T-helper 9 cell (primary cell): Measurements from ENCODE around the gene ZNF532.

Experiments
- DNase-seq: peaks from one replicate; pipeline ENCODE4 v3.0.0-alpha.2; 2020

The ZNF532 gene

DNA sequence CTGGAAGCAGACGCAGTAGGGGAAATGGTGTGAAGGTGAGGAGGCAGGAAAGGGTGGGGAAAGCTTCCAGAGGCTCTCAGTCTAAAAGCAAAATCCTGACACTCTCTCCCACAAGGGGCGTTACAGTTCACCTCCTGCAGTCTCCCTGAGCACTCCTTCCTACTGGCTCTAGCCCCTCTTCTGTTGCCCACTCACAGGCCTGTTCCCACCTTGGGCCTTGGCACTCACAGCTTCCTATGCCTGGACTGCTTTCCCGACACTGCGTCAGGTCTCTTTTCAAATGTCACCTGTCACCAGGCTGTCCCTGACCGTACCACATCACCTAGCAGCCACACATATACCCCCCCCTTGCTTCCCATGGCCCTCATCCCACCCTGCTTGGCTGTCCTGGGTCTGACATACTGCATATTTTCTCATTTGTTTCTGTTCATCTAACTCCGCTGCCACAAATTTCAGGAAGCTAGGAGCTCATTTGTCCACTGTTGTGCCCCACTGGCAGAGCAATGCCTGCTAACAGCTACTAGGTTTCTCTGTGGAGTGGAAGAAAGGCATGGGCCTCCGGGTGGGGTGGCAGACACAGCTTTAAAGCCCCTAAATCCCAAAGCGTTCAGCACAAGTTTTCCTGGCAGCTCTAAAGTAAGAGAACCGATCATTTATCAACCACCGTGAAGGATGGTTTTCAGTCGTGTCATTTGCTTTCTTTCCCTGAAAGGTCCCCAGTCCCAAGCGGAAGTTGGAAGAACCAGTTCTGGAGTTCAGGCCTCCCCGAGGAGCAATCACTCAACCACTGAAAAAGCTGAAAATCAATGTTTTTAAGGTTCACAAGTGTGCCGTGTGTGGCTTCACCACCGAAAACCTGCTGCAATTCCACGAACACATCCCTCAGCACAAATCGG, 118.8 kb downstream of the ZNF532 start:
- DNase-seq, result no peak

DNA sequence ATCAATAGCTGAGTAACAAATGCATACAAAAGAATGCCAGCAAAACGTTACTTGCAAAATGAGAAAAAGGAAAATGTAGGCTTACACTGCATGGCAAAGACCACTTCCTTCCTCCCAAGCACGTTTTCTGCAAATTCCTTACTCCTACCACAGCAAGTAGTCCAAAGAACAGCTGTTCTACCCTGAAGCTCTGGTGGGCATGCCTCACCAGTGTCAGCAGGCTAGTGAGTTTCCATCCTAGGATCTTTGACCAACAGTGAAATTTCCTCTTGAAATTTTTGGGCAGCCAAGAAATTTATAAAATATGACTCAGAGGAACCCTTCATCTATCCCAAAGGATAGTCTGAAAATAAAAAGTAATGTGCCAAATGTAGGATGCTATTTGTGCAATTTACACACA, 123.9 kb downstream of the ZNF532 start:
- no peak for DNase-seq

DNA sequence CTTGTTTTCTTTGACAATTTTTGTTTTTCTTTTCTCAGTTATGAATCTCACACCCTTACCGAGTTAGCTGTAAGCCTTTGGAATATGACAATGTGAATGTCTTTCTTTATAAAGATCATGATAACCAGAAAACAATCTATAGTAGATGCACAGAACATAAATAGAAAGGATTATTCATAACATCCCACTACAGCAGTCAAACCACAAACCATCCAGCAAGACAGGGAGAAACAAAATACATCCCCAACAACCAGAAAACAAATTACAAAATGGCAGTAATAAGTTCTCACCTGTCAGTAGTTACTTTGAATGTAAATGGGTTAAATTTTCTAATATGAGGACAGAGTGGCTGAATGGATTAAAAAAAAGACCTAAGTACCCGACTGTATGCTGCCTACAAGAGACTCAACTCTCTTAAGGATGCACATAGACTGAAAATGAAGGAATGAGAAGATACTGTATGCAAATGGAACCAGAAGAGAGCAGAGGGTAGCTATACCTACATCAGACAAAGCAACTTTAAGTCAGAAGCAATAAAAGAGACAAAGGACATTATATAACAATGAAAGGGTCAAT, 124.6 kb downstream of the ZNF532 start:
- DNase-seq, result no peak

DNA sequence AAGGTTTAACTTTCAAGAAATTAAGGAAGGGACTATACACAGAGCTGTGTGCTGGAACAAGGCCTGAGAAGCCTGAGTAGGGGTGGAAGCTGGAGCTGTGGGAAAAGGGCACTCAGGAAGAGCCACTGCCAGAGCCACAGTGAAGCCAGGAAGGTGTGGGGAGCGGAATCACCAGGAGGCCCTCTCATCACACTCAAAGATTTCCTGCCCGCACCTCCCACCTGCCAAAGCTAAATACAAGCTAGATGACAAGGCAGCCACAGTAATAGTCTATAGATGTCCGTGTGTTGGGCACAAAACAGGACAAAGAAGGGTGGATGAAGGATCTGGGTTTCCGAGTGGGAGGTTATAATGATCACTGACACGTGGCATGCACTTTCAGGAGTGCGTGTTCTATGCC, 126.0 kb downstream of the ZNF532 start:
- no peak for DNase-seq

DNA sequence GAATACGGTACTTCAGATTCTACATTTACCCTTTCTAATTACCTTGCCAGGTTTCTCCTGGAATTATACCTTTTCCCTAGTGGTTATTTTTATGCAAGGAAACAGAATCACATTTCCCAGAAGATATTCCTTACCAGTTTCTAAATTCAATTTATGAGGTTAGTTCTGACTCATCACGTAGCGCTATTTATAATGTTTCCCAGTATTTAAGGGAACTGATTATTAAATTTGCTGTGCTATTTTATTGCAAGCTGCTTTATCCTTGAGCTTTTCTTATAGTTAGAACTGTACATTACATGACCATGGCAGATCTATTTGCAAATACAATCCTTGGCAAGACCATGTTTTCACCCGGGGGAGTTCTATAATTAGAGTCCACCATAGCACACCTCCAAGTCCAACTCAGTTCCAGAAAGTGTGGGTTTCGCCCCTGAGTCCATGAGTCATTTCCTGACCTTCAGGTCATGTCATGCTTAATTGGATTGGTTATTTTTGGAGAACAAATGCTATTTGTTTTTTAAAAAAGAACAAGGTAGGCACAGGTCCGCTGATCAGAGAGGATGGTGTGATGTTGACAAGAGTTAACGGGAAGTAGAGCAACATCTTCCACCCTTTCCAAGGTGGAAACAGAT, 126.6 kb downstream of the ZNF532 start:
- DNase-seq, result no peak

DNA sequence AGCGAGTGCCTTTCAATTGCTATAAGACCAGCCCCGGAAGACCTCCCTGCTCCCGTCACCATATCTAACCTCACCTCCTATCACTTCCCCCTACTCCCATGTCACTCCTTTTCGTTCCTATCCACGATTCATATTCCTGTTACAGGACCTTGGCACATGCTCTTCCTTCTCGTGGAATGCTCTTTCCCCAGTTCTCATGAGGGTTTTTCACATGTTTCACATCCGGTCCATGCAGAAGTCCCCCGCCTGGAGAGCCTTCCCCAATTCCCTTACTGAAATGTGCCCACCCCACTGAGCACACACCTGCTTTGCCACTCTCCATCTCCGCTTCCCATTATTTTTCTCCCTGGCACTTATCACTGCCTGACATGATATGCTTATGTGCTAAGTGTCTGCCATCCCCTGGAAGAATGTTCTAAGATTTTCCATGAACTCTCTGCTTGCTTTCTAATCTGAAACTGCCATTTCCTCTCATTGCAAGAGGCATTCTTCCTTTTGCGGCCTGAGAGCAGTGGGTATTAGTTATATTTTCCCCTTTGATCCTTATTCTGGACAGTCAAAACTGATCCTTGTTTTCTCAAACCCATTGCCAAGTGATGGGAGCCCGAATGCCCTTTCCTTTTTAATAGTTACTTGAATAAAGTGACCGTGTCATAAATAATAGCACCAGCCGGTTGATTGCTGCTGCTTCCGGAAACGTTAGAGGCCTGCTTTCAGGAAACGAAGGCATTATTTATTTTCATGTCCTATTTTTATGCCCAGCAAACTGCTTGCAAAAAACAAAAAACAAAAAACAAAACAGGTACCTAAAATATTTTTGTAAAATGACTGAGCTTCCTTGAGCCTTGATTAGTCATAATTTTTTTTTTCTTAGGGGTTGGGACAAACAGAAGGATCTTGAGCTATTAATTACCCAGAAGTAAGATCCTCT, 127.9 kb downstream of the ZNF532 start:
- DNase-seq, result no peak

DNA sequence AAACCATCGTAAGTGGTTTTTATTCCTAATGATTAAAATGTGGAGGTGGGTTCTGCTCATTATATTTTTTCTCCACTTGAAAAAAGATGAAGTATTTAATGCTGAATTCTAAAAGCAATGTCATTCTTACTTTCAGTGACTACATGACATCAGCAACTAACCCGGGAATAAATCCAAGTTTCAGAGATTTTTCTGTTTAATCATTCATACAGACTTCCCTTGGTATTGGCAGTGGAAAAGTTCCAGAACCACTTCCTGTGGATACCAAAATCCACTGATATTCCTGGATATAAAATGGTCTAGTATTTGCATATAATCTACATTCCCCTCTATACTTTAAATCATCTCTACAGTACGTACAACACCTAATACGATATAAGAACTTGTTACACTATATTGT, 128.6 kb downstream of the ZNF532 start:
- DNase-seq, result no peak

DNA sequence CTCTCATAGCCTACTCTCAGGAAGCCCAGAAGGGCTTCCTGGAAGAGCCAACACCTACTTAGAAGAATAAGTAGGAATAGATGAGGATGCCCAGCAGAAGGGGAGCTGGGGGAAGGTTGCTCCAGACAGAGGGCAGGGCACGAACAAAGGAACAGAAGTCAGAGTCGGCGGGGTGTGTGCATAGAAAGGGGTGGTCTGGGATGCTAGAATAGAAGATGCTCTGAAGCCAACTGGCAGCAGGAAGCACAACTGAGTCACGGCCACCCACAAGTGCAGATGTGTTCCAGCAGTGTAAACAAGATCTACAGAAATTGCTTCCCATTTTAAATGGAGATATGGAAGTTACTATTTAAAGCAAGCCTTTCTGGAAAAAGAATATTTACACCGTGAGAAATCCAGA, 131.0 kb downstream of the ZNF532 start:
- no peak for DNase-seq

DNA sequence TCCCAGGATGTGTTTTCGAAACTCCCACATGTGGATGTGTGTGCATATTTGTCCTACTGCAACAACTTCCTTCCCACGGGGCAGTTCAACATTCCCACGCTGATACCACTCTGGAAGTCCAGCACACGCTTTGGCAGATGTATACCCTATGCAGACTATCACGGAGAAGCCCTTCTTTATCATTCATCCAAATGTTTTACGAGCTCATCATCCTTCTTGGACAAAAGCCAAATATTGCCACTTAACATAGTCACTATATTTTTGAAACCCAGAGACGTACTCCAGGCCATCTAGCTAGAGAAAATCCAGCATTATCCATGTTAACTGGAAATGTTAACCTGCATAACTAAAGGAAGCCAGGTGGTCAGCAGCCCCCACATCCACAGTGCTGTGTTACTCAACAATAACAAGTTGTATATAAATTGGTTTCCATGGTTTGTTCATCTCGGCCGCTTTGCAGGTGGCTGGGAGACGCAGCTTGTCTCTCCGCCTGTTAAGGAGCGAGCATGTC, 131.5 kb downstream of the ZNF532 start:
- DNase-seq, result no peak

DNA sequence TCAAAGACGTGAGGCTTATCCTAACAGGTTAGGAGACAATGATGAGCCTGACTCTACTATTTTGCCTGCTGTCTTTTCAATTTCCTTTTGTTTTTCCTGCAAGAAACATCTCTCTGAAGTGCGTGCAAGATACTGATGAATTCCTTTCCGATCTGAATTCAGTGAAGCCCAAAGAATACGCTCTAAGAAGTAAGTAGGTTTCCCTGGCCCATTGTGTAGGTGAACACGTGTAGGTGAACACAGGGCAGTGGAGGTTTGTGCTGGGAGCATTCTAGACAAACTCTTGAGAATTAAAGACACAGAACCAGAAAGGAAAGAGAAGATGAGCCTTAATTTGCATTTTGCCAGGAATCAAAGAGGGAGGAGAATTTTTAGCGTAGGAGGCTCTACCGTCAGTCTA, 132.0 kb downstream of the ZNF532 start:
- DNase-seq, result no peak

DNA sequence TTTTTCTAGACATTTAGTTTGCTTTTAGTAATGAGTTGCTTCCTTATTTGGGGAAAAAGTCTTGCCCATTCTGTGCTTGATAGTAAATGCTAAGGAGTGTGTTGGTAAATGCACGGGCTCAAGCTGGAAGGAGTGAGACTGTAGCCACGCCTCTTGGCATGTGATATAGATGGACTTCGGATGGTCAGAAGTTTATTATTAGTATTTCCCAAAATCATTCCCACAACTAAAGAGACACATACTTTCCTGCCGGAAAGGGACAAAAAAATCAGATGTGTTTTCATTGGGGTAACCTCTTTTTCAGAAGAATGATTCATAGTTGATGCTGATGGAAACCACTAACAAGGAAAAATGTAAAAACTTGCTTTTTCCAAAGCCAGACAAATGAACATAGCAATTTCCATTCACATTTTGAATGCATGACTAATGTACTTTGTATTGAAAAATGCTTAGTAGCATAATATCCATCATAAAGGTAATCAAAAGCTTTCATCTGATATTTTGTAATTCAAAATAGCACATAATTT, 133.2 kb downstream of the ZNF532 start:
- DNase-seq, result no peak

DNA sequence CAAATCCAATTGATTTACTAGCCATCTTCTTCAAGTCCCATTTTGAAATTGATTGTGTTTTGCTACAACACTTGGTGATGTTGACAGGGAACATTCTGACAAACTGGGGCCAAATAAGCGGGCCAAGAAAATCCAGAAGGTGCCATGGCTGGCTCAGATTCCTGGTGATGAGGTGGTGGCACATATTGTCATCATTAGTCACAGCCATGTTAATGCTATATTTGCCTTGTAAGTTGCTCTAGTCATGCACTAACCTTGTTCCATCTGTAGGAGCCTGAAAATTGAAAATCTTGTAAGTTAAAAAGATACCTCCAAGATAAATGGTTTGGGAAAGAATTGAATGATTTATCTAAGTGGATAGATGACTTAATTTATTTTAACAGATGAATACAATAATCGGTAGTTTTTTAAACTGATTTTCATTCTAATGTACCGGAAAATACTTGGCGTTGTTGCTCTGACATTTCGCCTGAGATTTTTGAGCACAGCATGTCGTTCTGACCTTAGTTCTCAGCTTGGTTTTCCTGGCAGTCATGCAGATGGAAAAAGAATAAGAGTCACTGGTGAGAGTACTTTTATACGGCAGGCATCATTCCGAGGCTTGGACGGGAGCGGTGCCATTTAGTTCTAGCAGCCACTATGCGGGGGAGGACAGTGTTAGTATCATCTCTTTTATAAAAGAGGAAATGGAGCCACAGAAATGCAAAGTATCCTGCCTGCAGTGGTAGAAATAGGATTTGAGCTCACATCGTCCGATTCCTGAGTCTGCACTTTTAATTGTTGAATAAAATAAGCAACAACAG, 133.9 kb downstream of the ZNF532 start:
- DNase-seq, result no peak

DNA sequence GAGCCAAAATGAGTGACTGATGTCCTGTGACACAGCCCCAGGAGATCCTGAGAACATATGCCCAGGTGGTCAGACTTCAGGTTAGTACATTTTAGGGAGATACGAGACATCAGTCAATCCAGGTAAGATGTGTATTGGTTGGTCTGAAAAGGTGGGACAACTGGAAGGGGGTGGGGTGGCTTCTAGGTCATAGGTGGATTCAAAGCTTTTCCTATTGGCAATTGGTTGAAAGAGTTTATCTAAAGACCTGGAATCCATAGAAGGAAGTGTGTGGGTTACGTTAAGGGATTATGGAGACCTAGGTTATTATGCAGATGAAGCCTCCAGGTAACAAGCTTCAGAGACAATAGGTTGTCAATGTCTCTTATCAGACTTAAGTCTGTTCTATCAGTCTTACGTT, 136.5 kb downstream of the ZNF532 start:
- DNase-seq, result no peak

DNA sequence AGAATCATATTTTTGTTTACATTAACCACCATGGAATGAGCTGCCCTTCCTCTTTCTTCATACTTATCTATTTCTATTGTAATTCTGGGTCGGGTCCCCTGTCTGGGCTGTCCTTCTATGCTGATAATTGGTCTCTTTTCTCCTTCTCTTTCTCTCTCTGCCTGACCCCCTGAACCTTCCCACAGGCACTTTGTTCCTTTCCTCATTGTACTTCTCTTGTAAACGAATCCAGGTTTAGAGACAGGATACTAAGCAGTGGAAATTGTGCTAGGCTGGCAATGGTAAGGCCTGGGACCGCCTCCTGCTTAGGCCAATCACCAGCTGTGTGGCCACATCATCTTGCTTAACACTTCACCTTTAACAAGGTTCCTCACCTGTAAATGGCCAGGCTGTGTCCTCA, 137.0 kb downstream of the ZNF532 start:
- no peak for DNase-seq

DNA sequence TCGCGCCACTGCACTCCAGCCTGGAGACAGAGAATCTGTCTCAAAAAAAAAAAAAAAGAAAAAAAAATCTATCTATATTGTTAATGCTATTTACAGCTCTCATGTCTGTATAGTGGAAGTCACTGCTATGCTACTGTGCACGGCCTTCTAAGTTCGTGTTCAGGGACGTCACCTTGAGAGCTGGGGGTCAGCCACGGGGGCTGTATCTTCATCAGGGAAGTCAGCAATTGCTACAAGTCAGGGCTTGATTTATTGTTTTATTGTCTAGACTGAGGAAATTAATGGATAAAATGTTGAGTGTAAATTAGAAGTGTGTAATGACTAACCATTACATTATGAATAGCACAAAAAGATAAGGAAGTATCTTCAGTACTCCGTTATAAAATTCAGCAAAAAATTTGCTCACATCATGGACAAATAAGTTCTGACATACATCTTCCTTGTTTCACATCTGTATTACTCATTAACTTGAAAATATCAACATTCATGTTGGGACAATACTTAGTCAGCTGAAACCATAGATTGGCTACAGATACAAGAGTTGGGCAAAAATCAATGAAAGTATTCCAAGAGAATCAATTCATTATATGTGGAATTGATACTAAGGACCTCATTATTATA, 138.4 kb downstream of the ZNF532 start:
- no peak for DNase-seq

DNA sequence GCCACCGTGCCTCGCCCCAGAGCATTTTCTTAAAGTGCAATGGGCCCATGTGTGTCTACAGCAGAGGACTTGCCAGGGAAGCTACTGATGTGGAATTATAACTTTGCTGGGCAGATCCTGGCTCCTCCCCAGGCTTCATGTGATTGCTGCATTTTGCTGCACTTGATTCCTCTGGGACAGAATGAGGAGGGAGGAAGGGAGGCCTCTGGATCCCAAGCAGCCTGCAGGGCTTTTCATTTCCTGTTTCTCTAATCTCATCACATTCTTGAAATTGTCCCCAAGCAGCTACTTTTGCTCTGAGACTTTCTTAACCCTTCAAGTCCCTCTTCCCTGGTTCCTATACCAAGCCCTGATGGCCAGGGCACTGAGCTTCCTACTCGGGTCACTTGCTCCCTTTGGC, 140.6 kb downstream of the ZNF532 start:
- DNase-seq, result no peak

DNA sequence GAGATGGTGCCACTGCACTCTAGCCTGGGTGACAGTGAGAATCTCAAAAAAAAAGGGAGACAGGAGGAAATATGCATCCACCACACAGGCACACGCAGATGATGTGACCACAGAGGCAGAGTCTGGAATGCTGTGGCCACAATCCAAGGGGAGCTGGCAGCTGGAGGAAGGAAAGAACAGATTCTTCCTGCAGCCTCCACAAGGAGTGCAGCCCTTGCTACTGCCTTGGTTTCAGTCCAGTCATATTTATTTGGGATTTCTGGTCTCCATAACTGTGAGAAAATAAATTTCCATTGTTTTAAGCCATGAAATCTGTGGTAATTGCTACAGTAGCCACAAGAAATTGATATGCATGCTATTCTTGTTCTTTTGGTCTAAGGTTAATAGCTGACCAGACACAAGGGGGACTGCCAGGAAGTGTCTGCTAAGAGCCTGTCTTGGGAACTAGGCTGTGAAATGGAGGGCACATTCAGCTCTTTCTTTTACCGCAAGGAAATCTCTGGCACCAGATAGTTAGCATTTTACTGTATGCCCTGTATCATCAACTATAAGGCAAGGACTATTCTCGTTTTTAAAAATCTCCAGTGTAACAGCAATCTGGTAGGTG, 141.9 kb downstream of the ZNF532 start:
- DNase-seq, result no peak

DNA sequence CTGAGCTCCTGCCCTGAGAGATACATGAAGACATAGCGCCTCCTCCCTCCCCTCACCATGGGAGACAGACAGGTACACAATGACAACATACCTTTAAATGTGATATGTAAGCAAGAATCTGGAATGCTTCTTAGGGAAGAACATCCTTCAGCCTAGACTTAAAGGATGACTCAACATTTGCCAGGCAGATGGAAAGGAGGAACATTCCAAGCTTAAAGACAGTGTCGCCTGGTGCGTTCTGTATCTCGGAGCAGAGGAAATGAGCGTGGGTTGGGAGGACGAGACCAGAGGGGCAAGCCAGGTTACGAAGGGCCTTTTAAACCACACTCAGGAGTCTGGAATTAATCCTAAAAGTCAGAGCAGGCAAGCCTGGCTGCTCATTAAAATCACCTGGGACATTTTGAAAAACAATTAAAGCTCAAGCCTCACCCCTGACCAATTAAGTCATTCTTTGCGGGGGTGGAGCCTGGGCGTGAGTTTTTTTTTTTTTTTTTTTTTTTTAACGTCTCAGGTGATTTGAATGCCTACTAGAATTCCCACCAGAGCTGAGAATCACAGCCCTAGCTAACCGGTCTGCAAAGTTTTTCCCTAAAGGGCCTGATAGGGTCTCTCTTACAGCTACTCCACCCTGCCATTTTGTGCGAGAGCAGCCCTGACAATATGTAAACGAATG, 143.8 kb downstream of the ZNF532 start:
- DNase-seq, result no peak

DNA sequence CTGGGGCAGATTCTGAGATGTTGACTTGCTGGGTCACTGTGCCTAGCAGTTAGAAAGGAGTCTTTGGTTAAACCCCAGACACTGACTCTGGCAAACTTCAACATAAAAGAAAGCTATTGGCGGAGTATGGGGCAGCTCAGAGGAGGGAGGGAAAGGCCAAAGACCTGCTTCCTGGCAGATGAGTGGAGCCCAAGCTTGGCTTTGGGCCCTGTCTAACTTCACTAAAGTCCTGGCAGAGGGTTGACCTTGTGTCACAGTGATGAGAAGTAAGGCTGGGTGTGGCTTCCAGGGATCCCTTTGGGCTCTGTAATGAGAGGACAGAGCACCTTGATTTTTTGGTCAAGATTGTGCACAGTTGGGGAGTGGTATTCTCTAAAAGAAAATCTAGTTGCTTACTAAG, 145.2 kb downstream of the ZNF532 start:
- no peak for DNase-seq

DNA sequence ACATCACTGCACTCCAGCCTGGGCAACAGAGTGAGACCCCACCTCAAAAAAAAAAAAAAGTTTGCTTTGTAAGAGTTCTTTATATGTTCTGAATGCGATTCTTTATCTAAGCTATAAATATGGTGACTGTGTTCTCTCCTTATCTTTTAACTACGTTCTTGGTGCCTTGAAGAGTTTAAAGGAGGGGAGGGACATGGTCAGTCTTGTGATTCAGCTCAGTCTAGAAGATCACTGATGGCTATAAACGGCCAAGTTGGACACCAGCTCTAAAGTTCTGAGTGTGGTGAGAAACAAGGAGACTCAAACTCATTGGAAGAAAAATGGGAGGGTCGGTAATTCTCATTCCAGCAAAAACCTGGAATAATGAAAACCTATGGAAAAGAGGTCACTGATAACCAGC, 146.6 kb downstream of the ZNF532 start:
- DNase-seq, result no peak
